ENCODE data around the gene ZFHX3.
A peak's percentile ranks its signal among the peaks of the same experiment; 100 is the strongest.

ZFHX3 gene

GRCh38 chr16:72840631-72841381 lies 207.1 kb downstream of the ZFHX3 start:
- TF ChIP-seq Cebpa-rat (IDR thresholded peaks at IDR 0.05) = no peak
- H3K4me3 ChIP-seq = no peak overlapping the region
- H3K27ac ChIP-seq = no peak overlapping the region
- no peaks in the 10 kb centered on the region for H3K36me3 ChIP-seq
- peaks cover 44% of the 10 kb centered on the region for H3K4me1 ChIP-seq
- no peaks in the 10 kb centered on the region for H4K20me1 ChIP-seq
- H3K9ac ChIP-seq = no peak overlapping the region
- no peaks in the 10 kb centered on the region for H3K27me3 ChIP-seq
- H3K9me3 ChIP-seq = no peaks in the 10 kb centered on the region
- H3K4me2 ChIP-seq = no peak overlapping the region

GRCh38 chr16:72838951-72839350 lies 209.0 kb downstream of the ZFHX3 start:
- Histone ChIP-seq H3K9me3 (no peaks in the 10 kb centered on the region), H3K4me1 (peaks cover 39% of the 10 kb centered on the region), H3K27me3 (no peaks in the 10 kb centered on the region), H3K4me2 (no peak overlapping the region), H3K27ac (no peak overlapping the region), H3K36me3 (no peaks in the 10 kb centered on the region), H3K9ac (no peak overlapping the region), H3K4me3 (no peak overlapping the region), H4K20me1 (no peaks in the 10 kb centered on the region)
- TF ChIP-seq Cebpa-rat (IDR thresholded peaks at IDR 0.05) = no peak

- Histone ChIP-seq H4K20me1 (no peaks in the 10 kb centered on the region), H3K4me3 (no peak overlapping the region), H3K9me3 (no peaks in the 10 kb centered on the region), H3K9ac (no peak overlapping the region), H3K27me3 (no peaks in the 10 kb centered on the region), H3K4me2 (no peak overlapping the region), H3K27ac (no peak overlapping the region), H3K4me1 (peaks cover 39% of the 10 kb centered on the region), H3K36me3 (no peaks in the 10 kb centered on the region)
- TF ChIP-seq Cebpa-rat (IDR thresholded peaks at IDR 0.05) = no peak
These were observed 209.4 kb downstream of the ZFHX3 start for GRCh38 chr16:72838586-72838910.

- H3K9me3 ChIP-seq = no peaks in the 10 kb centered on the region
- no peak overlapping the region for H3K9ac ChIP-seq
- TF ChIP-seq Cebpa-rat (IDR thresholded peaks at IDR 0.05) = no peak
- H4K20me1 ChIP-seq = no peaks in the 10 kb centered on the region
- no peaks in the 10 kb centered on the region for H3K27me3 ChIP-seq
- no peak overlapping the region for H3K27ac ChIP-seq
- H3K4me1 ChIP-seq = peaks cover 39% of the 10 kb centered on the region
- H3K4me2 ChIP-seq = no peak overlapping the region
- H3K36me3 ChIP-seq = no peaks in the 10 kb centered on the region
- H3K4me3 ChIP-seq = no peak overlapping the region
These were observed 209.9 kb downstream of the ZFHX3 start for GRCh38 chr16:72837846-72838585.

GRCh38 chr16:72836985-72837384 lies 210.9 kb downstream of the ZFHX3 start:
- no peak for TF ChIP-seq Cebpa-rat (IDR thresholded peaks at IDR 0.05)
- H3K4me2 ChIP-seq = 0 out of 2 replicates have a peak overlapping the region, but pooled peaks have one; percentile 6
- no peaks in the 10 kb centered on the region for H3K9me3 ChIP-seq
- no peaks in the 10 kb centered on the region for H3K27me3 ChIP-seq
- no peaks in the 10 kb centered on the region for H4K20me1 ChIP-seq
- H3K4me1 ChIP-seq = peaks cover 39% of the 10 kb centered on the region
- no peak overlapping the region for H3K27ac ChIP-seq
- H3K4me3 ChIP-seq = no peak overlapping the region
- no peaks in the 10 kb centered on the region for H3K36me3 ChIP-seq
- no peak overlapping the region for H3K9ac ChIP-seq

GRCh38 chr16:72836181-72836580 lies 211.7 kb downstream of the ZFHX3 start:
- TF ChIP-seq Cebpa-rat (IDR thresholded peaks at IDR 0.05) = no peak
- Histone ChIP-seq H3K4me1 (peaks cover 40% of the 10 kb centered on the region), H3K36me3 (no peaks in the 10 kb centered on the region), H3K27me3 (no peaks in the 10 kb centered on the region), H3K27ac (no peak overlapping the region), H3K9me3 (no peaks in the 10 kb centered on the region), H3K9ac (no peak overlapping the region), H3K4me2 (peak overlapping the region; percentile 8; the same call in 1 of the 2 replicates), H4K20me1 (no peaks in the 10 kb centered on the region), H3K4me3 (no peak overlapping the region)

GRCh38 chr16:72835086-72835485 lies 212.8 kb downstream of the ZFHX3 start:
- no peaks in the 10 kb centered on the region for H4K20me1 ChIP-seq
- no peak overlapping the region for H3K27ac ChIP-seq
- no peaks in the 10 kb centered on the region for H3K9me3 ChIP-seq
- H3K4me3 ChIP-seq = no peak overlapping the region
- H3K9ac ChIP-seq = no peak overlapping the region
- H3K4me1 ChIP-seq = peaks cover 43% of the 10 kb centered on the region
- H3K27me3 ChIP-seq = no peaks in the 10 kb centered on the region
- no peaks in the 10 kb centered on the region for H3K36me3 ChIP-seq
- H3K4me2 ChIP-seq = no peak overlapping the region
- TF ChIP-seq Cebpa-rat (IDR thresholded peaks at IDR 0.05) = no peak

- no peak for TF ChIP-seq Cebpa-rat (IDR thresholded peaks at IDR 0.05)
- Histone ChIP-seq H3K36me3 (no peaks in the 10 kb centered on the region), H3K4me2 (peak overlapping the region; percentile 59), H3K27me3 (no peaks in the 10 kb centered on the region), H3K9me3 (no peaks in the 10 kb centered on the region), H4K20me1 (no peaks in the 10 kb centered on the region), H3K4me1 (peaks cover 49% of the 10 kb centered on the region), H3K4me3 (no peak overlapping the region), H3K9ac (no peak overlapping the region), H3K27ac (no peak overlapping the region)
These were observed 213.4 kb downstream of the ZFHX3 start for GRCh38 chr16:72834499-72834898.

GRCh38 chr16:72833969-72834368 lies 214.0 kb downstream of the ZFHX3 start:
- peaks cover 54% of the 10 kb centered on the region for H3K4me1 ChIP-seq
- H3K4me3 ChIP-seq = no peak overlapping the region
- H3K27me3 ChIP-seq = no peaks in the 10 kb centered on the region
- H3K27ac ChIP-seq = no peak overlapping the region
- H4K20me1 ChIP-seq = no peaks in the 10 kb centered on the region
- no peaks in the 10 kb centered on the region for H3K9me3 ChIP-seq
- H3K36me3 ChIP-seq = no peaks in the 10 kb centered on the region
- peak overlapping the region; percentile 59 for H3K4me2 ChIP-seq
- no peak for TF ChIP-seq Cebpa-rat (IDR thresholded peaks at IDR 0.05)
- H3K9ac ChIP-seq = no peak overlapping the region

GRCh38 chr16:72833482-72833881 lies 214.4 kb downstream of the ZFHX3 start:
- no peak for TF ChIP-seq Cebpa-rat (IDR thresholded peaks at IDR 0.05)
- no peaks in the 10 kb centered on the region for H3K36me3 ChIP-seq
- no peak overlapping the region for H3K9ac ChIP-seq
- H3K27ac ChIP-seq = no peak overlapping the region
- no peaks in the 10 kb centered on the region for H4K20me1 ChIP-seq
- peaks cover 59% of the 10 kb centered on the region for H3K4me1 ChIP-seq
- no peaks in the 10 kb centered on the region for H3K9me3 ChIP-seq
- no peak overlapping the region for H3K4me3 ChIP-seq
- H3K27me3 ChIP-seq = no peaks in the 10 kb centered on the region
- H3K4me2 ChIP-seq = no peak overlapping the region

All from BLaER1 (cell line).